Upper lobe of left lung (tissue), 4 donors: Measurements from ENCODE around the gene HDAC6.

Experiments
- CTCF ChIP-seq, 6 experiments: fragments of 450-650 bp in 4 of 6; fragments of 200-600 bp in 2 of 6; sonication (generic) in 2 of 6; IDR thresholded peaks; one replicate each; pipeline ENCODE4 v1.5.1; 2016 to 2019; ENCODE audit warnings: antibody characterized with exemption in 6 of 6
- POLR2A ChIP-seq, 4 donors: fragments of 450-650 bp; IDR thresholded peaks; one replicate each; pipeline ENCODE4 v1.5.1; 2016 to 2017; ENCODE audit warnings: antibody characterized with exemption in 4 of 4, mild to moderate bottlenecking in 2 of 4

- TF ChIP-seq CTCF (IDR thresholded peaks at IDR 0.05) (peak in 3 of 6 experiments; percentile 30 to 48 (median 43)), POLR2A (IDR thresholded peaks at IDR 0.05) (peak in 1 of 4 donors; percentile 18)
Observed at GRCh38 chrX:48761674-48762471, 40.0 kb upstream of the HDAC6 start, which contains the start of gene GLOD5.
